Stomach (tissue), 9 donors: ENCODE data around the gene KCNIP3. TPM values are rescaled to one million over a fixed set of nuclear protein-coding genes. Genes with fewer than 3 reads are reported as not detected.

Experiments used
- DNase-seq, 2 donors: peaks; one replicate each; pipeline versions ENCODE4 v3.0.0 to v3.0.0-alpha.2; 2013 to 2019
- H3K27ac ChIP-seq, 5 donors: fragments of 200-600 bp in 4 of 5; sonication (generic) in 4 of 5; one replicate each; pipeline ENCODE4 v1.5.1; 2013 to 2019; ENCODE audit warnings: mild to moderate bottlenecking in 1 of 5, moderate library complexity in 1 of 5
- H3K27me3 ChIP-seq, 3 donors: fragments of 200-600 bp; sonication (generic); one replicate each; pipeline ENCODE4 v1.5.1; 2017 to 2019; ENCODE audit warnings: mixed run types in 1 of 3
- H3K36me3 ChIP-seq, 4 donors: fragments of 200-600 bp; sonication (generic); 1 replicate in 3 of 4; 2 replicates in 1 of 4; pipeline ENCODE4 v1.5.1; 2016 to 2019
- H3K4me1 ChIP-seq, 4 donors: fragments of 200-600 bp; sonication (generic); one replicate each; pipeline ENCODE4 v1.5.1; 2016 to 2019
- H3K4me3 ChIP-seq, 4 donors: fragments of 200-600 bp; sonication (generic) in 3 of 4; one replicate each; pipeline ENCODE4 v1.5.1; 2016 to 2019; ENCODE audit warnings: mild to moderate bottlenecking in 1 of 4
- H3K9me3 ChIP-seq, 4 donors: fragments of 200-600 bp; sonication (generic); one replicate each; pipeline ENCODE4 v1.5.1; 2016 to 2019
- CTCF ChIP-seq, 7 experiments: fragments of 450-650 bp in 4 of 7; fragments of 200-600 bp in 3 of 7; sonication (generic) in 3 of 7; IDR thresholded peaks; one replicate each; pipeline ENCODE4 v1.5.1; 2016 to 2019; ENCODE audit warnings: antibody characterized with exemption in 7 of 7, control low read depth in 2 of 7, mild to moderate bottlenecking in 1 of 7
- EP300 ChIP-seq: sonication (generic); formaldehyde crosslinking; IDR thresholded peaks from one replicate; pipeline ENCODE4 v1.6.1; 2017; ENCODE audit warnings: antibody characterized with exemption
- POLR2A ChIP-seq, 4 donors: fragments of 450-650 bp; IDR thresholded peaks; one replicate each; pipeline ENCODE4 v1.6.1; 2016; ENCODE audit warnings: antibody characterized with exemption in 4 of 4, control low read depth in 2 of 4, mild to moderate bottlenecking in 1 of 4, moderate library complexity in 1 of 4
- POLR2AphosphoS5 ChIP-seq, 3 donors: sonication (generic); formaldehyde crosslinking; IDR thresholded peaks; one replicate each; pipeline ENCODE4 v1.6.1; 2016; ENCODE audit warnings: antibody characterized with exemption in 3 of 3
- WGBS, 5 donors: extraction: QIAGEN DNeasy Blood & Tissue Kit in 3 of 5; methylation state at CpG; one replicate each; pipeline versions ENCODE4 v1.1.5 to v1.1.7; 2013 to 2018; 5-methylcytosine and 5-hydroxymethylcytosine counted together
- intact Hi-C: fragments of 100-400 bp; cut with DNase I; formaldehyde crosslinking; loops from one replicate; pipeline ENCODE4 v1.15.1; 2023; ENCODE audit warnings: low total_unique reads
- polyA plus RNA-seq, 3 donors: library from polyadenylated mRNA; stranded (reverse); fragments of 200-250 nt; gene quantifications; one replicate each; pipeline ENCODE4 v1.2.3, GENCODE V29; 2013
- total RNA-seq, 5 donors: library from RNA; depleted of rRNA; stranded (reverse); fragments of >200 nt; gene quantifications; one replicate each; pipeline versions ENCODE4 v1.1.0 to v1.2.3, GENCODE V29; 2014 to 2016
- donor health status: healthy with polysubstance abuse.
- donor health status: Bipolar disorder and iron deficiency.
- donor health status: healthy.

Gene KCNIP3
- total and polyA plus RNA-seq, 8 donors = 1.3 to 4.4 (median 2.7) TPM; not detected in 2

- DNase-seq = no peak
- no peak overlapping the region for H3K27ac ChIP-seq
- TF ChIP-seq CTCF (IDR thresholded peaks at IDR 0.05) = no peak
- no peak for TF ChIP-seq POLR2AphosphoS5 (IDR thresholded peaks at IDR 0.05)
- TF ChIP-seq EP300 = no peak
- no peak for TF ChIP-seq POLR2A (IDR thresholded peaks at IDR 0.05)
- intact Hi-C loops = no loop called here
- WGBS, 5 donors = 71 to 86% (median 78%) methylated on average over 13 to 17 of the region's 17 CpGs
- no peak overlapping the region for H3K4me3 ChIP-seq
- no peaks in the 10 kb centered on the region for H3K36me3 ChIP-seq
- peaks cover 0 to 29% (median 20%) of the 10 kb centered on the region in 4 donors for H3K4me1 ChIP-seq
- no peaks in the 10 kb centered on the region for H3K9me3 ChIP-seq
- peaks cover 0 to 49% (median 0%) of the 10 kb centered on the region in 3 donors for H3K27me3 ChIP-seq
Measured at GRCh38 chr2:95301876-95302641, 4.9 kb downstream of the KCNIP3 start.

GRCh38 chr2:95303191-95303919 is 6.2 kb downstream of the KCNIP3 start:
- 79 to 90% (median 83%) methylated on average over 15 to 19 of the region's 19 CpGs for WGBS, 5 donors
- intact Hi-C loops = no loop called here
- Histone ChIP-seq H3K4me3 (no peak overlapping the region), H3K36me3 (no peaks in the 10 kb centered on the region), H3K27ac (no peak overlapping the region), H3K9me3 (no peaks in the 10 kb centered on the region), H3K27me3 (peaks cover 0 to 41% (median 0%) of the 10 kb centered on the region in 3 donors), H3K4me1 (peaks cover 0 to 22% (median 17%) of the 10 kb centered on the region in 4 donors)
- TF ChIP-seq POLR2A (IDR thresholded peaks at IDR 0.05) (no peak), CTCF (IDR thresholded peaks at IDR 0.05) (no peak), EP300 (no peak), POLR2AphosphoS5 (IDR thresholded peaks at IDR 0.05) (no peak)
- DNase-seq = peak in 1 of 2 donors; percentile 26

DNA sequence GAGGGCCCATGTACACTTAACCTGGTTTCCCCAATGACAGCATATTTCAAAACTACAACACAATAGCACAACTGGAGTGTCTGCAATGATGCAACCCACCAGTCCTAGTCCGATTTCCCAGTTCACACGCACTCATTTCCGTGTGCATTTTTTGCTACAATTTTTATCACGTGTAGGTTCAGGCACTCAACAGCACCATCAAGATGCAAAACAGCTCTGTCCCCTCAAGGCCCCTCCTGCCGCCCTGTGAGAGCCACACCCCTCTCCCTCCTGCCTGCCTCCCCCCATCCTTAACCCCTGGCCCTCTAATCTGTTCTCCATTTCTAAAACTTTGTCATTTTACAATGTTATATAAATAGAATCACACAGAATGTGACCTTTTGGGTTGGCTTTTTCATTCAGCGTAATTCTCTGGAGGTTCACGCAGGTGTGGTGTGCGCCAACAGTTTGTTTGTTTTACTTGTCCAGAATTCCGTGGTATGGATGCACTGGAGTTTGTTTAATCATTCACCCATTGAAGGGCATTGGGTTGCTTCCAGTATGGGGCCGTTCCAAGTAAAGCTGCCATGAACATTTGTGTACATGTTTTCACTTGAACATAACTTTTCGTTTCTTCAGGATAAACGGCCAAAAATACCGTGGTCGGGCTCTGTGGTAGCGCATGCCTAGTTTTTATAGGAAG is 8.4 kb downstream of the KCNIP3 start:
- intact Hi-C loops = no loop called here
- TF ChIP-seq CTCF (IDR thresholded peaks at IDR 0.05) = no peak
- TF ChIP-seq POLR2A (IDR thresholded peaks at IDR 0.05) = no peak
- no peak for TF ChIP-seq EP300
- no peak for TF ChIP-seq POLR2AphosphoS5 (IDR thresholded peaks at IDR 0.05)
- DNase-seq = peak; percentile 75 to 85
- H3K36me3 ChIP-seq = no peaks in the 10 kb centered on the region
- H3K27ac ChIP-seq = peak overlapping the region; percentile 16 to 47 (median 34)
- peaks cover 0 to 29% (median 0%) of the 10 kb centered on the region in 3 donors for H3K27me3 ChIP-seq
- H3K4me1 ChIP-seq = peaks cover 0 to 18% (median 17%) of the 10 kb centered on the region in 4 donors
- H3K9me3 ChIP-seq = no peaks in the 10 kb centered on the region
- WGBS, 5 donors = 23 to 35% (median 28%) methylated on average over 15 of the region's 15 CpGs
- H3K4me3 ChIP-seq = no peak overlapping the region

- Histone ChIP-seq H3K27me3 (peaks cover 0 to 20% (median 0%) of the 10 kb centered on the region in 3 donors), H3K4me1 (peaks cover 0 to 19% (median 17%) of the 10 kb centered on the region in 4 donors), H3K9me3 (no peaks in the 10 kb centered on the region), H3K27ac (no peak overlapping the region), H3K4me3 (no peak overlapping the region), H3K36me3 (no peaks in the 10 kb centered on the region)
- DNase-seq = no peak
- WGBS, 5 donors = 72 to 84% (median 77%) methylated on average over 8 to 10 of the region's 10 CpGs
- no peak for TF ChIP-seq POLR2A (IDR thresholded peaks at IDR 0.05)
- no peak for TF ChIP-seq CTCF (IDR thresholded peaks at IDR 0.05)
- no peak for TF ChIP-seq POLR2AphosphoS5 (IDR thresholded peaks at IDR 0.05)
- no peak for TF ChIP-seq EP300
- intact Hi-C loops = no loop called here
Measured at GRCh38 chr2:95306336-95306895, 9.3 kb downstream of the KCNIP3 start.
